H1 (cell line): ENCODE measurements around the gene DDR2. TPM values are rescaled to one million over a fixed set of nuclear protein-coding genes. Genes with fewer than 3 reads are reported as not detected.

ENCODE experiments used
- CEBPB ChIP-seq: IDR thresholded peaks from 2 replicates; pipeline ENCODE4 v1.6.1; 2012; ENCODE audit warnings: low read depth, low read length
- CTCF ChIP-seq, 3 experiments: IDR thresholded peaks; 1 replicate in 2 of 3; 2 replicates in 1 of 3; pipeline versions ENCODE4 v1.5.1 to v1.6.1; 2011; ENCODE audit warnings: low read length in 3 of 3, mild to moderate bottlenecking in 3 of 3, inconsistent platforms in 2 of 3, low read depth in 1 of 3, moderate library complexity in 1 of 3; ENCODE audit not compliant: insufficient read depth in 1 of 3; ENCODE audit errors: control extremely low read depth in 1 of 3
- HDAC2 ChIP-seq, 2 experiments: fragments of 300-600 bp in 1 of 2; sonication (generic) in 1 of 2; IDR thresholded peaks; 2 replicates each; pipeline ENCODE4 v1.6.1; 2011 to 2012; ENCODE audit warnings: low read depth in 2 of 2, low read length in 2 of 2, mild to moderate bottlenecking in 2 of 2, moderate library complexity in 2 of 2, borderline replicate concordance in 1 of 2, inconsistent platforms in 1 of 2
- RBBP5 ChIP-seq: IDR thresholded peaks from 2 replicates; pipeline ENCODE4 v1.7.1; 2012; ENCODE audit warnings: low read depth, mild to moderate bottlenecking, inconsistent platforms, low read length, moderate library complexity, borderline replicate concordance
- SRF ChIP-seq: IDR thresholded peaks from 2 replicates; pipeline ENCODE4 v1.6.1; 2011; ENCODE audit warnings: mild to moderate bottlenecking, low read depth, low read length, moderate library complexity
- polyA plus RNA-seq, 7 experiments: library from polyadenylated mRNA; depleted of rRNA in 3 of 7; stranded (reverse) in 5 of 7; unstranded in 2 of 7; fragments of >200 nt in 5 of 7; fragments of 200-250 nt in 2 of 7; gene quantifications; 1 replicate in 5 of 7; 2 replicates in 1 of 7; 4 replicates in 1 of 7; pipeline versions ENCODE4 v1.2.1 to v1.2.3, GENCODE V29; 2011 to 2013; ENCODE audit warnings: missing spikeins in 2 of 7, mixed read lengths in 2 of 7
- total RNA-seq: library from RNA; stranded (reverse); fragmentation: NEBNext Ultra II Directional; extraction: Animal tissue kit (Norgen Biotek cat#: 25700); gene quantifications from 2 replicates; pipeline ENCODE4 v1.2.1, GENCODE V29; 2021

Gene DDR2
- total and polyA plus RNA-seq, 2 of the 8 experiments (the other 6 are each of a cell fraction or from before 2014, with no cell fraction given), result 1.00 to 2.1 TPM

DNA sequence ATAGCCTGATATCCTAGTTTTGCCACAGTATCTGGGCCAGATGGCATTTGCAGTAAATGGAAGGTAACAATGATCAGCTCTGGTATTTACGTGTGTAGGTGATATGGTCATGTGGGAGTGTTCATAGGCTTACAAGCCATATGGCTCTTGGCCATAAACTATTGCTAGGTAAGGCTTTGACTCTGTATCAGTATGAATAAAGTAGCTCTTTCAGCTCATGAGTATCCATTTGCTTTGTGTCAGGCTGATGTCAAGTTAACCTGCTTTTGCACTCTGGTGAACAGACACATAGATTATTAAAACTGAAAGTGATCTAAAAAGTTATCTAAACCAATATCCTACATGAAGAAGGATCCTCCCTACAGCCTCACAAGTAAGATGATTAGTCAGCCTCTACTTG lies 69.0 kb downstream of the DDR2 start (continued):
- TF ChIP-seq CTCF (IDR thresholded peaks at IDR 0.05; ENCODE audit: control extremely low read depth in 1 of 3, insufficient read depth in 1 of 3, low read depth in 1 of 3, low read length in 3 of 3) (no peak), SRF (no peak), RBBP5 (no peak), CEBPB (no peak), HDAC2 (IDR thresholded peaks at IDR 0.05; ENCODE audit: borderline replicate concordance in 1 of 2, low read depth in 2 of 2, low read length in 2 of 2) (no peak)
